Peyer's patch (tissue), 4 donors: ENCODE data around the gene ATP5PO.
"Not testable (repeated sequence)": the region's sequence is repeated elsewhere in the genome, so short reads cannot be mapped to it uniquely, and the experiment has no call there.

Experiments
- CTCF ChIP-seq, 6 experiments: fragments of 450-650 bp in 4 of 6; fragments of 200-600 bp in 2 of 6; sonication (generic) in 1 of 6; IDR thresholded peaks; one replicate each; pipeline ENCODE4 v1.5.1; 2017 to 2019; ENCODE audit warnings: antibody characterized with exemption in 6 of 6, mild to moderate bottlenecking in 3 of 6, moderate library complexity in 1 of 6
- POLR2A ChIP-seq, 2 donors: fragments of 450-650 bp; IDR thresholded peaks; one replicate each; pipeline ENCODE4 v1.5.1; 2017; ENCODE audit warnings: antibody characterized with exemption in 2 of 2, mild to moderate bottlenecking in 2 of 2, moderate library complexity in 2 of 2

- not testable (repeated sequence) for TF ChIP-seq CTCF, POLR2A (IDR thresholded peaks at IDR 0.05)
These were observed 47.7 kb downstream of the ATP5PO start for GRCh38 chr21:33867868-33868267.
